Choroid plexus epithelial cell (primary cell): Measurements from ENCODE around the gene GOLGA6L10.
"Not testable (repeated sequence)": the region's sequence is repeated elsewhere in the genome, so short reads cannot be mapped to it uniquely, and the experiment has no call there.

ENCODE experiments used
- DNase-seq: peaks from one replicate; pipeline ENCODE4 v3.0.0-alpha.2; 2010; ENCODE audit warnings: low read depth
- H3K4me3 ChIP-seq: 2 replicates; pipeline ENCODE4 v1.5.1; 2011; ENCODE audit warnings: low read depth, mild to moderate bottlenecking, control low read depth, low read length, moderate library complexity
- TF ChIP-seq, protein P1 (sequence below): conservative IDR thresholded peaks from 2 replicates; pipeline ENCODE4 v1.5.1; 2011; ENCODE audit warnings: low read depth, mild to moderate bottlenecking, control low read depth, inconsistent platforms, low read length, moderate library complexity

Gene GOLGA6L10

GRCh38 chr15:82320861-82321260 lies 28.4 kb downstream of the GOLGA6L10 start:
- not testable (repeated sequence) for DNase-seq, H3K4me3 ChIP-seq

- DNase-seq, result not testable (repeated sequence)
Measured at GRCh38 chr15:82319522-82320278, 29.6 kb downstream of the GOLGA6L10 start.

GRCh38 chr15:82318281-82318680 lies 31.0 kb downstream of the GOLGA6L10 start:
- H3K4me3 ChIP-seq, DNase-seq: not testable (repeated sequence)

More at GRCh38 chr15:82319522-82320278, 29.6 kb downstream of the GOLGA6L10 start:
- not testable (repeated sequence) for H3K4me3 ChIP-seq

DNA sequence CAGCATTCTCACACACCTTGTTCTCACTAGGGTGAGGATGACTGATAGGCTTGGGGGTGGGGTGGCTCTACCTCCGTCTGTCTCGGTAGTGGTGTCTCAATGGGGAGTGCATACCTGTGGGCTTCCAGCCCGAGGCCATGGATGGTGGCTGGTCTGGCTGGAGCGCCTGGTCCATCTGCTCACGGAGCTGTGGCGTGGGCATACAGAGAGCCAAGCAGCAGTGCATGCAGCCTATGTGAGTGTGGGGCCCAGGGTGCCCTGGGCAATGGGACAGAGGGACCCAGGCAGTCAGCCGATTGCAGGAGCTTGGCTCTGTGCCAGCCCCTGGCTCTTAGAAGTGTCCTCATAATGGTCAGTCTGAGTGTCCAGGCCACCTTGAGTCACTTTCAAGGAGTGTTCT lies 31.8 kb downstream of the GOLGA6L10 start:
- not testable (repeated sequence) for H3K4me3 ChIP-seq, DNase-seq

- TF ChIP-seq, protein P1, sequence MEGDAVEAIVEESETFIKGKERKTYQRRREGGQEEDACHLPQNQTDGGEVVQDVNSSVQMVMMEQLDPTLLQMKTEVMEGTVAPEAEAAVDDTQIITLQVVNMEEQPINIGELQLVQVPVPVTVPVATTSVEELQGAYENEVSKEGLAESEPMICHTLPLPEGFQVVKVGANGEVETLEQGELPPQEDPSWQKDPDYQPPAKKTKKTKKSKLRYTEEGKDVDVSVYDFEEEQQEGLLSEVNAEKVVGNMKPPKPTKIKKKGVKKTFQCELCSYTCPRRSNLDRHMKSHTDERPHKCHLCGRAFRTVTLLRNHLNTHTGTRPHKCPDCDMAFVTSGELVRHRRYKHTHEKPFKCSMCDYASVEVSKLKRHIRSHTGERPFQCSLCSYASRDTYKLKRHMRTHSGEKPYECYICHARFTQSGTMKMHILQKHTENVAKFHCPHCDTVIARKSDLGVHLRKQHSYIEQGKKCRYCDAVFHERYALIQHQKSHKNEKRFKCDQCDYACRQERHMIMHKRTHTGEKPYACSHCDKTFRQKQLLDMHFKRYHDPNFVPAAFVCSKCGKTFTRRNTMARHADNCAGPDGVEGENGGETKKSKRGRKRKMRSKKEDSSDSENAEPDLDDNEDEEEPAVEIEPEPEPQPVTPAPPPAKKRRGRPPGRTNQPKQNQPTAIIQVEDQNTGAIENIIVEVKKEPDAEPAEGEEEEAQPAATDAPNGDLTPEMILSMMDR, result no peak
- H3K4me3 ChIP-seq, result no peak overlapping the region
- DNase-seq, result no peak
Measured at GRCh38 chr15:82317091-82317489, 32.2 kb downstream of the GOLGA6L10 start.

DNA sequence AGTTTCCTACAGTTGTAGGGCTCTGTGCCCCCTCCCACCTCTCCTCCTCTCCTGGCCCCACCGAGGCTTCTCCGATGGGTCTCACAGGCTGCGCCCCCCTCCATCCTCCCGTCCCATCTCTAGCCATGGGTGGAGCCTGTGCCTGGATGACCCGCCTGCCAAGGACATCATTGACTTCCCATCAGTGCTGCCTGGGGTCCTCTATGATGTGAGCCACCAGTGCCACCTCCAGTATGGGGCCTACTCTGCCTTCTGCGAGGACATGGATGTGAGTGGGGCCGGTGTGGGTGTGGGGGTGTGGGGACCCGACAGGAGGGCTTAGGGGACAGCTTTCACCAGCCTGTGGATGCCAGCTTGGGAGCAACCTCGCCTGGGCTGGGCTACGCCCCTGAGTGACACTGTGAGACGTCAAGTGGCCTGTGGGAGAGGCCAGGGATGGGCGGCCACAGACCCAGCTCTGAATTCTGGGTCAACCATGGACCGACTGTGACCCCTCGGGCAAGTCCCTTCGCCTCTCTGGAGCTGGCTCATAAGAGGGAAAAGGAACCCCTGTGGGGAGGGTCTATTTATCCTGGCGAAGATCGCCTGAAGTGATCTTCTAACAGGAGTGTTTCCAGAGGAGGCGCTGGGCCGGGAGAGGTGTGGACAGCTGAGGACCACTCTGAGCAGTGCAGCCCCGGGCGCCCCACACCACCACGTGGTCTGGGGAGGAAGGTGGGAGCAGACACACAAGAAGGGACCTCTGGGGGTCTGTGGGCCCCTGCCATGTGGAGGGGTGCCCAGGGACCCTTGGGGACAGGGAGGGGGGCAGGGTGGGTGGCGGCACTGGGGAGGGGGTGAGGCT lies 32.8 kb downstream of the GOLGA6L10 start:
- DNase-seq, H3K4me3 ChIP-seq: not testable (repeated sequence)

GRCh38 chr15:82315519-82316246 lies 33.6 kb downstream of the GOLGA6L10 start:
- TF ChIP-seq, protein P1, result no peak
- no peak overlapping the region for H3K4me3 ChIP-seq
- DNase-seq, result no peak

DNA sequence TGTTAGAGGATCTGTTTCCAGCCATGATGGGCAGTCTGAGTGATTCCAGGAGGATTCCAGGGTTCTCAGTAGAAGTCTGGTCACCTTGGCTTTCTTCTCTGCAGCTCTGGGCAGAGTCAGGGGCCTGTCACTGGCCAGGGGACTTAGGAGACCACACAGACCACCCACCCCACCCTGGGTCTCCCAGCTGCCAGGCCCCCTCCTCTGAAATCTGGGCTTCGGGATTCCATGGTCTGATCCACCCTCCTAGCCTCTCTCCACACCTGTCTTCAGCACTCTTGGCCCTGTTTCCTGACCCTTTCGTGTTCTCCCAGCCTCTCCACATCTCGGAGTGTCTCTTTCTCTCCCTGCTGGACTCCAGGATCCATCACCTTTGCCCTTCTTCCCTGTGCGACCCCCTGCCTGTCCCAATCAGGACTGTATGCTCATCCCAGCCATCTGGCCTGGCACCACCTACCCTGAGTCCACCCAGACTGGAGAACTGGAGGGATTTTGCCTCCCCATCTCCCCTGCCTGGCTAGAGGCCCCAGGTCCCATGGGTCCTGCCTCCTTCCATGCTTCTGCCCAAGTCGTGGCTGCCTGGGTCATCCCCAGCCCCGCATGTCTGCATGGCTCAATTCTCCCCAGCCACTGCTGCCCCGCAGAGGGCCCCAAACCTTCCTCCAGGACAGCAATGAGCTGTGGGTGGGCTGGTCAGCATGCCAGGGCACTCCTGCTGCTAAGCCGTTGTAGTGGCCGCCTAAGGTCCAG lies 34.3 kb downstream of the GOLGA6L10 start:
- TF ChIP-seq, protein P1, result no peak

GRCh38 chr15:82313951-82314768 lies 35.1 kb downstream of the GOLGA6L10 start:
- not testable (repeated sequence) for H3K4me3 ChIP-seq

More for the DNA sequence above, 34.3 kb downstream of the GOLGA6L10 start:
- H3K4me3 ChIP-seq, result no peak overlapping the region
- no peak for DNase-seq

More at GRCh38 chr15:82313951-82314768, 35.1 kb downstream of the GOLGA6L10 start:
- not testable (repeated sequence) for DNase-seq
